Suprapubic skin (tissue), 4 donors: Measurements from ENCODE around the gene GPBAR1. TPM values are rescaled to one million over a fixed set of nuclear protein-coding genes. Genes with fewer than 3 reads are reported as not detected.

ENCODE experiments used
- DNase-seq, 2 donors: peaks; one replicate each; pipeline ENCODE4 v3.0.0-alpha.2; 2019; ENCODE audit warnings: low spot score in 2 of 2
- H3K27ac ChIP-seq: fragments of 200-600 bp; sonication (generic); one replicate; pipeline ENCODE4 v1.5.1; 2019
- H3K27me3 ChIP-seq: fragments of 200-600 bp; sonication (generic); one replicate; pipeline ENCODE4 v1.5.1; 2019
- H3K36me3 ChIP-seq: fragments of 200-600 bp; sonication (generic); one replicate; pipeline ENCODE4 v1.5.1; 2019
- H3K4me1 ChIP-seq: fragments of 200-600 bp; sonication (generic); one replicate; pipeline ENCODE4 v1.5.1; 2019
- H3K4me3 ChIP-seq: fragments of 200-600 bp; sonication (generic); one replicate; pipeline ENCODE4 v1.5.1; 2019; ENCODE audit warnings: mild to moderate bottlenecking
- H3K9me3 ChIP-seq: fragments of 200-600 bp; sonication (generic); one replicate; pipeline ENCODE4 v1.5.1; 2019
- EP300 ChIP-seq: sonication (generic); formaldehyde crosslinking; IDR thresholded peaks from one replicate; pipeline ENCODE4 v1.6.1; 2017; ENCODE audit warnings: antibody characterized with exemption
- POLR2A ChIP-seq, 2 donors: fragments of 450-650 bp; IDR thresholded peaks; one replicate each; pipeline ENCODE4 v1.6.1; 2017; ENCODE audit warnings: antibody characterized with exemption in 2 of 2, mild to moderate bottlenecking in 2 of 2, moderate library complexity in 2 of 2
- POLR2AphosphoS5 ChIP-seq, 3 donors: sonication (generic); formaldehyde crosslinking; IDR thresholded peaks; one replicate each; pipeline ENCODE4 v1.6.1; 2017; ENCODE audit warnings: antibody characterized with exemption in 3 of 3
- WGBS: methylation state at CpG from one replicate; pipeline ENCODE4 v1.1.5; 2018; 5-methylcytosine and 5-hydroxymethylcytosine counted together
- total RNA-seq, 4 donors: library from RNA; depleted of rRNA; stranded (reverse); fragments of >200 nt; gene quantifications; one replicate each; pipeline ENCODE4 v1.1.0, GENCODE V29; 2016
- TF ChIP-seq, protein P1 (sequence below), 2 donors: fragments of 200-600 bp in 1 of 2; fragments of 450-650 bp in 1 of 2; sonication (generic) in 1 of 2; IDR thresholded peaks; one replicate each; pipeline ENCODE4 v1.5.1; 2016 to 2019; ENCODE audit warnings: antibody characterized with exemption in 2 of 2, mild to moderate bottlenecking in 1 of 2, moderate library complexity in 1 of 2

GPBAR1 gene
- total RNA-seq, 4 donors from 2014 or later, result 0.98 to 2.0 (median 1.6) TPM; not detected in 1

DNA sequence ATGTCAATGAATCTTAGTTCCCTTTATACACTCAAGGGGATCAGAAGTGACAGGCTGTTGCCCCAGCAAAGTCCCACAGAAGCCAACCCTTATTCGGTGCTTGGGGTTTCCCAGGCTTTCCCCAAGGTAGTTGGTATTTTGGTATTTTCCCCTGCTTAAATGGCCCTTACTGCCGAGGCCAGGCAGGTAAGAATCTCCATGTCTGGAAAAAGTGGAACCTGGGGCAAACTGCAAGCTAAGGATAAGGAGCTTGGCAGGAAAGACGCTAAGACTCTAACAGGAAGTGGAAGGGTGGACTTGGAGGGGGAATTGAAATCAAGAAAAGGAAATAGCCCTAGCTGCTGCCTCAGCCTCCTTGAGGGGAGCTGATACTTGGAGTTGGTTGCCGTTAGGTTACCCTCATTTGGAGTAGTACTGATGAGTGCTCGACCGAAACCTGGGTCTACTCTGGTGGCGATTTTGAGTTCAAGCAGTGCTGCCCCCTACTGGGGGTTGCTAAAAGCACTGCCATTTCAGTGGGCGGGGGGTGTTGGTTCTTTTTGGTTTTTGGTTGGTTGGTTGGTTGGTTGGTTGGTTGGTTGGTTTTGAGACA, 3.3 kb upstream of the GPBAR1 start:
- peaks cover 42% of the 10 kb centered on the region for H3K36me3 ChIP-seq
- DNase-seq, result peak; percentile 63 to 64
- no peak for TF ChIP-seq POLR2A (IDR thresholded peaks at IDR 0.05)
- TF ChIP-seq POLR2AphosphoS5 (IDR thresholded peaks at IDR 0.05), result no peak
- TF ChIP-seq, protein P1, sequence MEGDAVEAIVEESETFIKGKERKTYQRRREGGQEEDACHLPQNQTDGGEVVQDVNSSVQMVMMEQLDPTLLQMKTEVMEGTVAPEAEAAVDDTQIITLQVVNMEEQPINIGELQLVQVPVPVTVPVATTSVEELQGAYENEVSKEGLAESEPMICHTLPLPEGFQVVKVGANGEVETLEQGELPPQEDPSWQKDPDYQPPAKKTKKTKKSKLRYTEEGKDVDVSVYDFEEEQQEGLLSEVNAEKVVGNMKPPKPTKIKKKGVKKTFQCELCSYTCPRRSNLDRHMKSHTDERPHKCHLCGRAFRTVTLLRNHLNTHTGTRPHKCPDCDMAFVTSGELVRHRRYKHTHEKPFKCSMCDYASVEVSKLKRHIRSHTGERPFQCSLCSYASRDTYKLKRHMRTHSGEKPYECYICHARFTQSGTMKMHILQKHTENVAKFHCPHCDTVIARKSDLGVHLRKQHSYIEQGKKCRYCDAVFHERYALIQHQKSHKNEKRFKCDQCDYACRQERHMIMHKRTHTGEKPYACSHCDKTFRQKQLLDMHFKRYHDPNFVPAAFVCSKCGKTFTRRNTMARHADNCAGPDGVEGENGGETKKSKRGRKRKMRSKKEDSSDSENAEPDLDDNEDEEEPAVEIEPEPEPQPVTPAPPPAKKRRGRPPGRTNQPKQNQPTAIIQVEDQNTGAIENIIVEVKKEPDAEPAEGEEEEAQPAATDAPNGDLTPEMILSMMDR (IDR thresholded peaks at IDR 0.05), result peak; percentile 13 to 38
- no peak for TF ChIP-seq EP300
- no peaks in the 10 kb centered on the region for H3K9me3 ChIP-seq
- no peak overlapping the region for H3K4me3 ChIP-seq
- H3K4me1 ChIP-seq, result peaks cover 37% of the 10 kb centered on the region
- 44% methylated on average over 8 of the region's 8 CpGs for WGBS
- no peak overlapping the region for H3K27ac ChIP-seq
- no peaks in the 10 kb centered on the region for H3K27me3 ChIP-seq

DNA sequence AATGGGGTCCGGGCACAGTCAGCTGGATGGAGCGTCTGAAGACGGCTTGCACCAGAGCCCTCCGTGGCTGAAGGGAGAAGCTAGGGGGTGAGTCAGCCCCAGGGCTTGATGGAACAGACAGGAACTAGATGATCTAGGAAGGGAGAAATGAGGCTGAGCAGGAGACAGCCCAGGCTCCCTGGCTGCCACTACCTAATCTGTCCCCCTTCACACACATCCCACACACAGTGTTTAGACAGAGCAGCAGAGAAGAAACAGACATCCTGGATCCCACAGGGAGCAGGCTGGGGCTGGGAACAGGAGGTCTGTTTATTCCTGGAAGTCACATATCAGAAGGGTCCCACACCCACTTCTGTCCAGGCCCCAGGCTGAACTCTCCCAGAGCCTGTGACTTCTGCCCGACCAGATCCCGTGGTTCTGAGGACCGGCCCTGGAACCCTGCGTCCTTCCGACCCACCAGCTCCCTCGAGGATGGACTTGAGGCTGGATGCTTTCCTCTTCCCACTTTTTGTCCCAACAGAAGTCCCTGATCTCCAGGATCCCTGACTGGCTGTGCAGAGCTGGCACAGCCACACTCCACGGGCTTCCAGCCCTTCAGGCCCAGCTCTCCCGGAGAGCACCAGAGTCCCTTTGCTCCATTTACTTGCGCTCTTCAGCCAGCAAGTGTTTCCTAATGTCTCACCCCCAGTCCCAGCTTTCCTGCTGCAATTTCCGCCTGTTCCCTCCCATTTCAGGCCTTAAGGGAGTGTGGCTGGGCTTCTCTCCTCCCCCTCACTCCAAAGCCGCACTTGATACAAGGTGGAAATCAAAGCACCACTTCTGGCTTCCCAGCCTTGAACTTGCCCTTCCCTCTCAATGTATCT, 1.5 kb upstream of the GPBAR1 start:
- WGBS, result 48% methylated on average over 15 of the region's 15 CpGs
- H3K27ac ChIP-seq, result peak overlapping the region; percentile 69
- peak overlapping the region; percentile 4 for H3K4me3 ChIP-seq
- H3K27me3 ChIP-seq, result no peaks in the 10 kb centered on the region
- peak in 1 of 2 donors; percentile 84 for DNase-seq
- H3K4me1 ChIP-seq, result peaks cover 44% of the 10 kb centered on the region
- no peaks in the 10 kb centered on the region for H3K9me3 ChIP-seq
- H3K36me3 ChIP-seq, result peaks cover 40% of the 10 kb centered on the region
- no peak for TF ChIP-seq EP300

DNA sequence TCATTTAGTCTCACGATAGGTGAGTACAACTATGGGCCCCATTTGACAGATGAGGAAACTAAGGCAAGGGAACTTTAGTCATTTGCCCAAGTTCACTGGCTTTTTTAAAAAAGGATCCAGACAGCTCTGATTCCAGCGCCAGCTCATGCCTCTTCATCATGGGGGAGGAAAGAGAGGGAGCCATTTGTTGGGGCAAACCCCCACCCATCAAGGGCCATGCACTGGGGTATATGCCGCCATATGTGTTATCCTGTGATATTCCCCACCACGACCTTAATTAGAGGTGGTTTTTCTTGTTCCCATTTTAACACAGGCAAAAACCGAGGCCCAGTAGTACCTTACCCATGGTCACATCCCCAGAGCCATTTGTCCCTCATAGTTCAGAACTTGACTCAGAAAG, 649 bp upstream of the GPBAR1 start:
- peaks cover 40% of the 10 kb centered on the region for H3K36me3 ChIP-seq
- peak in 1 of 2 donors; percentile 25 for DNase-seq
- peaks cover 44% of the 10 kb centered on the region for H3K4me1 ChIP-seq
- no peaks in the 10 kb centered on the region for H3K27me3 ChIP-seq
- 93% methylated on average over 5 of the region's 5 CpGs for WGBS
- H3K4me3 ChIP-seq, result no peak overlapping the region
- TF ChIP-seq POLR2AphosphoS5 (IDR thresholded peaks at IDR 0.05) (no peak), POLR2A (IDR thresholded peaks at IDR 0.05) (no peak), EP300 (no peak)
- no peaks in the 10 kb centered on the region for H3K9me3 ChIP-seq
- H3K27ac ChIP-seq, result peak overlapping the region; percentile 69

DNA sequence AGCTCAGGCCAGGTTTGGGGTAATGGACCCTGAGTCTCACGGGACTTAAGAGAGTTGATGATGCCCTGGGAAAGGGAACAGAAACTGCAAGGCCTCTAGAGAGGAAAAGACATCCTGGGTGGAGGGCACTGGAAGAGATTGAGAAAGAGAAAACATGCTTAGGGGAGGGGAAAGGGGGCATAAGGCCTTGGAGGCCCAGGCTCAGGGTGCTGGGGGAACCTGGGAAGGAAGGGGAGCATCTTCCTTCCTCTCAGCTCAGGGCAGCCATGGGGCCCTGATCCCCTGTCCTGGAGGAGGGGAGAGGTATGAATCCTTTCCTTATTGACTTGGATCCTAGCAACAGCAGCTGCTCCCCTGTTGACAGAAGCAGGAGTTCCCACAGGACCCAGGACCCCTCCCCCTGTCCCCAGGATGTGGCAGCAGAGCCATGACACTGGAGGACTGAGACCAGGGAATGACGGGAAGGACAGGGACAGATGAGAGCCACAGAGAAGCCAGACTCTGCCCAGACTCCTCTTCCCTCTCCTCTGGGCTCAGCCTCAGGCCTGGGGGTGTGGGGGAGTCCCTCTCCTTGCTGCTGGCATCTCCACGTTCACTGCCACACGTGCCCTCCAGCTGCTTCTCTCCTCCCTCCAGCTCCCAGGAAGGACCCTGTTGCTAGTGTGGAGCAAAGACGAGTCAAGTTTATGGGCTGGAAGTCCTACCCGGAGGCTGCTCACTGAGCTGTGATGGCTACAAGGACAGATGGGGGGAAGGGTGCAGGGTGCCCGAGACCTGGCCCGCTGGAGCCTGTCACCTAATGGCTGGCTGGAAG, 815 bp downstream of the GPBAR1 start:
- H3K4me3 ChIP-seq, result no peak overlapping the region
- H3K27ac ChIP-seq, result peak overlapping the region; percentile 29
- TF ChIP-seq POLR2A (IDR thresholded peaks at IDR 0.05), result no peak
- no peak for TF ChIP-seq EP300
- TF ChIP-seq, protein P1 (IDR thresholded peaks at IDR 0.05), result no peak
- no peak for TF ChIP-seq POLR2AphosphoS5 (IDR thresholded peaks at IDR 0.05)
- H3K36me3 ChIP-seq, result peaks cover 40% of the 10 kb centered on the region
- H3K4me1 ChIP-seq, result peaks cover 44% of the 10 kb centered on the region
- no peaks in the 10 kb centered on the region for H3K9me3 ChIP-seq
- 64% methylated on average over 7 of the region's 8 CpGs for WGBS
- H3K27me3 ChIP-seq, result no peaks in the 10 kb centered on the region
- peak in 1 of 2 donors; percentile 59 for DNase-seq

DNA sequence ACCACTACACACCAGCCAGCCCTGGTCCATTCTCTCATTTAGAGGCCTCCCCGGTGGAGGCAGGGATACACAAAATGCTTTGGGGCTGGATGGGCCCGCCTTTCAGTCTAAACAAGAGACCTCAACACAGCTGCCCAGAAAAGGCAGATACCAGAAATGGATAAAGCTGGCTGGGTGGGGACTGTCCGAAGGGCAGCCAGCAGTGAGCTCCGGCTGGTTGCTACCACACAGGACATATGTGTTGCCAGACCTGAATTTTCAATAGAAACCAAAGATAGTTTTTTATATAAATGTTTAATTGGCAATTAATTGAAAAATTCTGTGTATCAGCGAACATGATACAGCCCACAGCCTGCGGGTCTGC, 1.4 kb downstream of the GPBAR1 start:
- Histone ChIP-seq H3K27me3 (no peaks in the 10 kb centered on the region), H3K9me3 (no peaks in the 10 kb centered on the region), H3K36me3 (peaks cover 46% of the 10 kb centered on the region), H3K27ac (no peak overlapping the region), H3K4me1 (peaks cover 44% of the 10 kb centered on the region), H3K4me3 (no peak overlapping the region)
- 71% methylated on average over 6 of the region's 6 CpGs for WGBS
- DNase-seq, result no peak
- no peak for TF ChIP-seq EP300
- TF ChIP-seq, protein P1 (IDR thresholded peaks at IDR 0.05), result no peak
